ENCODE data around the gene PHKB. TPM values are rescaled to one million over a fixed set of nuclear protein-coding genes. Genes with fewer than 3 reads are reported as not detected.

PHKB gene
- total RNA-seq, 4 donors from 2014 or later = 74.1 to 126 (median 101) TPM

- H3K4me1 ChIP-seq = peaks cover 0 to 22% (median 3%) of the 10 kb centered on the region in 4 donors
- 94 to 96% methylated on average over 3 of the region's 3 CpGs for WGBS, 2 donors (ENCODE audit: low coverage in 1 of 2)
- TF ChIP-seq POLR2AphosphoS5 (IDR thresholded peaks at IDR 0.05) (no peak), EP300 (IDR thresholded peaks at IDR 0.05; ENCODE audit: low read depth) (no peak), POLR2A (IDR thresholded peaks at IDR 0.05) (no peak), CTCF (IDR thresholded peaks at IDR 0.05) (no peak)
- in situ Hi-C loops (cut with MboI; ENCODE audit: low pct_ligation_motif_present in 1 of 4, low pct_unique_long_range_greater_than_20kb in 1 of 4, low sequenced_read_pairs in 3 of 4) (no loop called here), intact Hi-C loops (cut with DNase I; ENCODE audit: low total_unique reads) (no loop called here)
- no peaks in the 10 kb centered on the region for H3K27me3 ChIP-seq
- no peaks in the 10 kb centered on the region for H3K9me3 ChIP-seq
- H3K4me3 ChIP-seq = no peak overlapping the region
- no peak overlapping the region for H3K27ac ChIP-seq
- H3K36me3 ChIP-seq = no peaks in the 10 kb centered on the region
- no peak for DNase-seq
Observed at GRCh38 chr16:47480410-47480809, 19.3 kb downstream of the PHKB start.

- no peak overlapping the region for H3K27ac ChIP-seq
- peaks cover 0 to under 1% (median 0%) of the 10 kb centered on the region in 4 donors for H3K36me3 ChIP-seq
- intact Hi-C loops (cut with DNase I; ENCODE audit: low total_unique reads) = no loop called here
- no peak for DNase-seq
- H3K4me1 ChIP-seq = peaks cover 0 to 17% (median 0%) of the 10 kb centered on the region in 4 donors
- no peaks in the 10 kb centered on the region for H3K27me3 ChIP-seq
- TF ChIP-seq POLR2AphosphoS5 (IDR thresholded peaks at IDR 0.05) = no peak
- no peak for TF ChIP-seq CTCF (IDR thresholded peaks at IDR 0.05)
- TF ChIP-seq POLR2A (IDR thresholded peaks at IDR 0.05) = no peak
- no peak for TF ChIP-seq EP300 (IDR thresholded peaks at IDR 0.05; ENCODE audit: low read depth)
- H3K4me3 ChIP-seq = no peak overlapping the region
- no peaks in the 10 kb centered on the region for H3K9me3 ChIP-seq
- 69 to 80% methylated on average over 5 to 6 of the region's 6 CpGs for WGBS, 2 donors (ENCODE audit: low coverage in 1 of 2)
- in situ Hi-C loops (cut with MboI; ENCODE audit: low pct_ligation_motif_present in 1 of 4, low pct_unique_long_range_greater_than_20kb in 1 of 4, low sequenced_read_pairs in 3 of 4) = no loop called here
Observed at GRCh38 chr16:47481698-47482374, 20.7 kb downstream of the PHKB start.

GRCh38 chr16:47483616-47484015 lies 22.5 kb downstream of the PHKB start:
- Histone ChIP-seq H3K9me3 (no peaks in the 10 kb centered on the region), H3K4me3 (no peak overlapping the region), H3K36me3 (peaks cover 0 to 9% (median 0%) of the 10 kb centered on the region in 4 donors), H3K4me1 (peaks cover 0 to 17% (median 0%) of the 10 kb centered on the region in 4 donors), H3K27me3 (no peaks in the 10 kb centered on the region), H3K27ac (no peak overlapping the region)
- intact Hi-C loops (cut with DNase I; ENCODE audit: low total_unique reads) = no loop called here
- no peak for DNase-seq
- WGBS, 2 donors (ENCODE audit: low coverage in 1 of 2) = 92 to 94% methylated on average over 2 of the region's 2 CpGs
- in situ Hi-C loops (cut with MboI; ENCODE audit: low pct_ligation_motif_present in 1 of 4, low pct_unique_long_range_greater_than_20kb in 1 of 4, low sequenced_read_pairs in 3 of 4) = no loop called here
- TF ChIP-seq EP300 (IDR thresholded peaks at IDR 0.05; ENCODE audit: low read depth) = no peak

GRCh38 chr16:47486856-47487255 lies 25.7 kb downstream of the PHKB start:
- Histone ChIP-seq H3K9me3 (peaks cover 11 to 16% of the 10 kb centered on the region in 2 donors), H3K27ac (no peak overlapping the region), H3K27me3 (no peaks in the 10 kb centered on the region), H3K4me1 (peaks cover 0 to 12% (median 0%) of the 10 kb centered on the region in 4 donors), H3K36me3 (peaks cover 0 to 9% (median 0%) of the 10 kb centered on the region in 4 donors), H3K4me3 (no peak overlapping the region)
- intact Hi-C loops (cut with DNase I; ENCODE audit: low total_unique reads) (no loop called here), in situ Hi-C loops (cut with MboI; ENCODE audit: low pct_ligation_motif_present in 1 of 4, low pct_unique_long_range_greater_than_20kb in 1 of 4, low sequenced_read_pairs in 3 of 4) (no loop called here)
- no peak for DNase-seq
- TF ChIP-seq CTCF (IDR thresholded peaks at IDR 0.05) (no peak), POLR2AphosphoS5 (IDR thresholded peaks at IDR 0.05) (no peak), POLR2A (IDR thresholded peaks at IDR 0.05) (no peak), EP300 (IDR thresholded peaks at IDR 0.05; ENCODE audit: low read depth) (no peak)
